Activated CD4-positive, alpha-beta T cell treated with anti-CD3 and anti-CD28 coated beads, Interleukin-2, Interleukin-6, amounts not matched to agents 100 ng/mL and 50 ng/mL, durations not matched to agents 16 hours and 8 hours (primary cell): ENCODE data around the gene AQP2.
A peak's percentile ranks its signal among the peaks of the same experiment; 100 is the strongest.

Experiments
- DNase-seq: peaks from one replicate; pipeline ENCODE4 v3.0.0-alpha.2; 2020

The AQP2 gene

DNA sequence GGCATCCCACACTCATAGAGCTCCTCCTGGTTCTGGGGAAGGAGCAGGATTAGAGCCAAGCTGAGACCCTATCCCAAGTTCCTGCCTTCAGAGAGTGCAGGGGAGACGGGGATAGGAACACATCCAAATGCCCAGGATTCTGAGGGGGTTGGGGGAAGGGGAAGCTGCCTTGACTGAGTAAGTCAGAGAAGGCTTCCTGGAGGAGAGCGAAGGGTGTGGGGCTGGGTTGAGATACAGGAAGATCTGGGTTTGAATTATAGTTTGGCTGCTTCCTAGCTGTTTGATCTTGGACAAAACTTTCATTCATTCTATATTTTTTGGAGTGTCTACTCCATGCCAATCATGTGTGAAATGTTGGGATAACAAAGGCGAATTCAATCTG is 8.0 kb upstream of the AQP2 start:
- no peak for DNase-seq

DNA sequence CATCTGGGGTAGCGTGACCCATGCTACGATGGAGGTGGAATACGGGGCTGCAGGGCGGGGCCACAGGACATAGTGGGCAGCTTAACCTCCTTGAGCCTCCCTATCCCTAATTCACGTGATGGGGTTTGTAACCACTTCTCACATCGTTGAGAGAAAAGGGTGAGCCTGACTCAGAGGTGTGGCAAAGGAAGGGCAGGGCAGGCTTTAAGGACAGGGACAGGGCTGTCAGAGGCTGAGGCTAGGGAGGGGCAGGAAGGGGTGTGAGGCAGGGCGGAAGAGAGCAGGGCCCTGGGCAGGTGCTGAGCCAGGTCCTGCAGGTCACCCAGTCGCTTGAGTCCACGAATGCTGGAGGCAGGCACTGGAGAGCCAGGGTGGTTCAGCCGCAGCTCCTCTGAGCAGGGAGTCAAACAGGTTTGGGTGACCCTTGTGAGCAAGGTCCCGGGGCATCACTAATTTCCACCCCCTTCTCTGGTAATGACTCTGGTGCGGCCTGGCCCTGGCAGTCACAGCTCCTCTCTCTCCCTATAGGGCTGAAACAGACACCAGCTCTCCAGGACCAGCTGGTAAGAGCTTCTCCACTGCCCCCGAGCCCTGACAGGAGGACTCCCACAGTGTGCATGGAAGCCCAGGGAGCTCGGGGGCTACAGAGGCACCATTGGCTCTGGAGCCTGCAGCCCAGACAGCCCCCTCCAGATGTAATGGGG is 7.5 kb upstream of the AQP2 start:
- no peak for DNase-seq

DNA sequence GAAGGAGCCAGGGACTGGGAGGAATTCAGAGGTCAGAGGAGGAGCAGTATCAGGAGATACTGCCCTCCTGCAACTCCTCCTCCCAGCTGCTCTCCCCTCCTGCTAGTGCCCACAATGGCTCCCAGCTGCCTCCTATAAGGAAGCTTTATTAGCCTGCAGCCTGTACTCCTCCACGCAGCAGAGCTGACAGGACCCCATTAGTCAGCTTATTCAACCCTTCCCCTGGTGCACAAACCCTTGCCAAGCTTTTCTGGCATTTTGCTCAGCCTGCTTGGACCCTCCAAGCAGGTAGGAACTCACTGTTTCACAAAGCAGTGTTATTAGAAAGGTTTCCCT is 6.9 kb upstream of the AQP2 start:
- DNase-seq: no peak

DNA sequence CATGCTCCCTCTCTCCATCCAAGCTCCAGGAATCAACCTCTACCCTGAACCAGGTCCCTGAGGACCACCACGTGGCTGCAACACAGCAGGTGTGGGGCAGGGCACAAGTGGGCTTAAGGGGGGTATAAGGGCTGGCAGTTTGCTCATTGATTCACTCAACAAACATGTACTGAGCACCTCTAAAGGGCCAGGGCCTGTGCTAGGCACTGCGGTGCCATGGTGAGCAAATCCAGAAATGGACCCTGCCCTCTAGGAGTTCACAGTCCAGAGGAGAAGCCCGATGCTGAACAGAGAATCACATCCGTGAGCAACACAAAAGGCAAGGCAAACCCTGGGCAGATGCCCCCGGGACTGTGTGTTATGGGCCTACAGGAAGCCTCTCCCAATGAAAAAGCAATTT is 6.5 kb upstream of the AQP2 start:
- DNase-seq: no peak

DNA sequence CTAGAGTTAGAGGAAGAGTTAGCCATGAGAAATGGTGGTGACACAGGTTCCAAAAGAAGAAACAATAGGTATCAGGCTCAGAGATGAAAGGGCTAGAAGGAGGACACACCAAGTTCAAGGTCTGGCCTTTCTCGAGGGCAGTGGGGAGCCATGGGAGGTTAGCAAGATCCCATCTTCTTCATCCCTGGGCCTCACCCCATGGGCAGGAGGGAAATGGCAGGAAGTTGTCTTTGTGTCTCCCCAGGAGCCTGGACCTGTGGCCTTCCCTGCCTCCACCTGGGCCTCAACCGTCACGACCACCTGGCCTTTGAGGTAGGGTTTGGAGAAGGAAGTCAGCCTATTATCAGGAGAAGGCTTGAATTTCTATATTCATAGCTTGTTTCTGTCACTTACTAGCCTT is 5.8 kb upstream of the AQP2 start:
- DNase-seq: no peak

DNA sequence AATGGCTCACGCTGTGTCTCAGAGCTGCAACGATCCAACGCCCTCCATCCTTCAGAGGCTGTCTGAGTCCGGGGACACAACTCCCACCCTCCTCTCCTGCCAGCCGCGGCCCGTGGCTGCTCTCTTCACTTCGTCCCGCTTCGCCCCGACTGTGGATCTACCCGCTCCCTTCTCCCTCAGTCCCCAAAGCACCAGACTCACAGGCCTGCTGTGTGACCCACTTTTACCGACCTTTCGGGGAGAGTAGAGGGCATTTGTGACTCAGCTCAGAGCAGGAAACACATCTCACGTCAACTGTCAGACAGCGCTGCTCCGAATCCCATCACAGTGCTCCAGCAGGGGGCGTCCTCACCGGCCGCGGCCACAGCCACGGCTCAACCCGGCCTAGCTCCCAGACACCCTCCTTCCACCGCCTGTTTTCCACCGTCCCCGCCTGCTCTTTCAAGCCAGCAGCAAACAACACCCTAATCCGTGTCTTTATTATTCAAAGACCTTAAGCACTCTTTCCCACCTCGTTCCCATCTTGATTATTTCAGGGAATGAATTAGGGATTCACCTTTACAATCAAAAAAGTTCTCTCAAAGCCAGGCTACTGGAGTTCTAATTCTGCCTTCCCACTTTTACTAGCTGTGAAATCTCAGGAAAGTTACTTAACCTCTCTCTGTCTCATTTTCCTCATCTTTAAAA is 5.0 kb upstream of the AQP2 start:
- DNase-seq: peak; percentile 94

DNA sequence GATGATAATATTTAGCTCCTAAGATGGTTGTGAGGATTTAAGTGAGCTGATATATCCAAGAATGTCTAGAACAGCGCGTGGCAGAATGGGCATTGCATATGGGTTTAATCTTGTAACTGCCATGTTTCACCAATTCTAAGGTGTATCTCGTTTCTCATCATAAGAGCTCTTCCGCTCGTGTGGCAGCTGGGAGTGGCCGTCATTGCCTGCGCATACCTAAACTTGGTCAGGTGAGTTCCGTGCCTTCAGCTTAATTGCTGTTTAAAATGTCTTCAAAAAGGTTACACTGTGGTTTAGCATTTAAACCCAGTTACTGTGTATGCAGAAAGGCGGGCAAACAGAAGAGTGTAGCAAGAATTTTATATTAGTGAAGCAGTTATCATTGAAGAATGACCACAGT is 4.5 kb upstream of the AQP2 start:
- DNase-seq: no peak

DNA sequence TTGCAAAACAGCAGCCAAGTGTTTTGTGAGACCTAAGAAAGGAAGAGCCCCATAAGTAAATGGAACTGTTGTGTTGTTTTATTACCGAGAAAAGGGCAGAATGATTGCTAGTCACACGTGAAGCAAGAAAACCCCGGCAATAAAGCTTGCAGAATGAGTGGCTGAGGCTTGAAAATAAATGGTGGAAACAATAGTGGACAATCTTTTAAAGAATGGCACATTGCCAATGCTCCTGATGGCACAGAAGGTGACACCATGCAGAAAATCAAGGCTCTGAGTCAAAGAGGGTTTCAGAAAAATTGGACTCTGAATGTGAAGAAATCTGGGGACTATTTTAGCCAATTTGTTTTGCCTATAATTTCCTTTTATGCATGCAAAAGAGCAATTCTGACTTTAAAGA is 4.0 kb upstream of the AQP2 start:
- DNase-seq: no peak

DNA sequence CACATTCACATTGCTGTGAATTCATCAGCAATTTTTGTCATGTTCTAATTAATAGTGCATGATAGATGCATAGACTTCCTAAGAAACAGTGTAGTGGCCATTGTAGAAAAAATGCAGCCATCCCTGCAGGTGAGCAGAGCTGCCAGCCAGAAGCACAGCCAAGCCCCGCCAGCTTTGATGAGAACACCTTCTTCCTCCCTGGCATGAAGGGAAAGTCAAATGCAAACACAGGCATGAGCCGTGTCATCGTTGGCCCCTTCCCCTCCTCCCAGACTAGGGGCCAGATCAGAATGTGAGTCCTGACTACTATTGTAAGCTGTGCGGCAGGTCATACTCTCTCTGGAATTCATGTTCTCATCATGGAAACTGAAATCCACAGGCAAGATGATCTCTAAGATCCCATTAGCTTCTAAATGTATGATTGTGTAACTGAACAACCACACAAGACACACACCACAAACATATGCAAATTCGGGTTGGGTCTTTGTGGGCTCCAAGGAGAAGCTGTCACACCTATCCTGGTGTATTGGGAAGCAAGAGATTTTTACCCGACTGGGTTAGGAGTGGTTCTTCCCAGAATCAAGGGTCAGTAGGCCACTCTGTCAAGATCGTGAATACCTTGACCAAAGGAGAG is 2.8 kb upstream of the AQP2 start:
- DNase-seq: no peak

DNA sequence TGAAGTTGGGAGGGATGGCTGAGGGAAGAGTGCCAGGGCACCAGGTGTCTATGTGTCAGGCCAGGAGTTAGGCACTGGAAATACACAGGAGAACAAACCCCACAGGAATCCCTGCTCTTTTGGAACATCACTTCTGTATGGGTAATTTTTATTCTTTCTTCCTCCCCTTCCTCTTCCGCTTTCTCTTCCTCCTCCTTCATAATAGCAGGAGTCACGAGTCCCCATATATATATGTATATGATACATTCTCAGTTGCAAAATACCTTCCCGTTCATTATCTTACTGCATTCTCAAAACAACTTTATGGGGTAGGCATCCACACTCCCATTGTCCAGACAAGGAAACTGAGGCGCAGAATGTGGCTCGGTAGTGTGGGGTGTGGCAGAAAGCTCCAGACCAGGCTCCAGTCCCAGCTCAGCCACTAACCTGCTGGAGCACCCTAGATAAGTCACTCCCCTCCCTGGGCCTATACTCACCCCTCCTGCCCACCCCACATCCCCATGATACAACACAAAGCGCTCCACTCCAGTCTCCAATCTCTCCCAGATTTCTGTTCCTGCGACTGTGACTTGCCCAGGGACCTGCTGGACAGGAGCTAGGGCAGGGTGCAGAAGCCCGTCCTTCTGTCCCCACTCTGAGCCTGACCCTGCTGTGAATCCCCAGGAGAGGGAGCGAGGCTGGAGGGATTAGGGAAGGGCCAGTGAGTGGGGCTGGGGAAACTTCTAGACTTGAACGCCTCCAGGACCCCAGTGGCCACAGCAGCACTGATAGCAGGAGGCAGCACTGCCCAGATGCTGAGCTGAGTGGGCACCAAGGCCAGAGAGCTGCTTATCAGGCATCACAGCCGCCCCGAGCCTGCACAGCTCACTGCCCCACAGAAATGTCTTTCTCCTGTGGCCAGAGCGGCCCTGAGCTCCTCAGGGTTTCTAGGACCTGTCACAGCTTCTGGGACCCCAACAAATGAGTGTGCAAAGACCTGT is 1.4 kb upstream of the AQP2 start:
- DNase-seq: no peak

DNA sequence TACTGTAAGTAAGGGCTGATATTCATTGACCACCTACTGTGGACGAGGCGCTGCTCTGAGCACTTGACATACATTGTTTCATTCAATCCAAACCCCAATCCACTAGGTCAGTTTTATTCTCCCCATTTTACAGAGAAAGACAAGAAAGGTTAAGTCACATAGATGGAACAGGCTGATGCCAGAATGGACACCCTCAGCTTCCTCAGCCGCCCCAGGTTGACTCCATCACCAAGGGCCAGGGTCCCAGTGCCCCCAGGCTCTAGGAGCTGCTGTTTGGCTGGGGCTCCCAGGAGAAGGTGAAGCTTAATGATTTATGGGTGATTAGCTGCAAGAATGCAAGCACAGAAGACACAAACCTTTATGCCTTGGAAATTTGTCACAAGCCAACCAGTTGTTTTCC is 671 bp upstream of the AQP2 start:
- DNase-seq: no peak

DNA sequence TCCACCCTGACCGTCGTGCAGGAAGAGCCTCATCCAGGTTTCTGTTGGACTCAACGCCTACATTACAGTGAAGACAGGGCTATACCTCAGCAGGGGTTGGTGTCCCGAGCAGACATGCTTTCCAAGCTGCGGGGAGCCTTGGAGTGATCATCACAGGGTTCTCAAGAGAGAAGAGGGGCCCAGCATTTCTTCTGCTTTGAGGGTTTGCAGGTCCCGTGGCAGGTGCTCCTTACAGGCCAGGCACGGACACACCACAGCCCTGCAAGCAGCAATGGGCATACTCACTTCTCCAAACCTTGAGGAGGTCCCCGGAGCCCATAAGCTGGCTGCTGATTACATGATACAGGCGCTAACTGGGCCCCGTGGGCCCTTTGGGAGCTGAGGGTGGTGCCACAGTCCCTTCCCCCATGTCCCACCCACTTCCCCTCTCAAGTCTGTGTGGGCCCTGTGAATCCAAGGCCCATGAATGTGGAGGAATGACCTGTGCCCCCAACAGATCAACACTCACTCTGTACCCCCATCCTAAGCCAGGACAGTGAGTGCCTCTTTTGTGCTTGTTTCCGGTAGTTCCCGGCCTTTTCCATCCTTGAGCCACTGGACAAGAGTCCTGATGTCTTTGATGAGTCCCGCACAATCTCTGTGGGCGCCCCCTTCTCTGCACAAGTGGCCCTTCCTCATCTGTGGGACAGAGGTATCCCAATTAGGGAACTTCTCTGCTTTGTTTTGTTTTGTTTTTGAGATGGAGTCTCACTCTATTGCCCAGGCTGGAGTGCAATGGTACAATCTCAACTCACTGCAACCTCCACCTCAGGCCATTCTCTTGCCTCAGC is 1.1 kb downstream of the AQP2 start:
- DNase-seq: no peak

DNA sequence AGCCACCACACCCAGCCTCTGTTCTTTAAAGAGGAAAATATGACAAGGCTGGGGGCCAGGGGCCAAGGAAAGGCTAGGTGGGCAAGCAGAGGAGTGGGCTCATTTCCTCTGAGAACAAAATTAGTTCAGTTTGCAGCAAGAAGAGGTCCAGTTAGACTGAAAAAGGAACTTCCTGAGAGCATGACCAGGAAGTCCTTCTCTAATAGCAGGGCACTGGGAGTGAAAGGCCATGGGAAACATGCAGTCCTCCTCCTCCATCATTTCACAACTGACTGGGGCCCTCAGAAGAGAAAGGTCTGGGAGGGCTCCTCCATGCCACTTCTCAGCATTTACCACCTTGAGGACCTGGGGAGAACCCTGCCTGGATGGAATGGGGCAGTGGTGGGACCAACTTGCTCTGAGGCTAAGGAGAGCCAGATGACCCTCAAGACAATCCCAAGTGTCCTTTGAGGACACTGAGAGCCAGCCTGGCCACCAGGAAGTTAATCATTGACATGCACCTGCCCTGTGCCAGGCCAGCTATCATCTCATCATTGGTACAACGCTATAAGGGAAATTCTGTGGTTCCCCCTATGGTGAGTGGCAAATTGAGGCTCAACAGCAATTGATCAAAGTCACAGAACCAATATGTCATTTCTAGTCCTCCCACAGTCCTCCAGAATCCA is 2.0 kb downstream of the AQP2 start:
- no peak for DNase-seq

DNA sequence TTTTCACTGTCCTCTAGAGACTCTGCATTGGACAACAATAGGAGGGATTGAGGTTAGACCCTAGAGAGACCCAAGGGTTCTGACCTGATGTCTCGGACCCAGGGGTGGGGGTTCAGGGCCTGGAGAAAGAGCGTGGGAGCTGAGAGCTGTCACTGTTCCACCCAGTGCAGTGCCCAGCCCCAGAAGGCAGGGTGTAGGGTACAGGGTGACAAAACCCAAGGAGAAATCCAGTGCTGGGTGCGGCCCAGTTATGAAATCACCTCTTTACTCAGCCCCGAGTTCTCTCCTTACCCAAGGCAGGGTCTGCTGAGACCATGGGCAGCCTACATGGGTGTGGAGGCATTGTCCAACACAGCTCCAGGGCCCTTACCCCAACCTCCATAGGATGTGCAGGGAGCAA is 2.6 kb downstream of the AQP2 start:
- no peak for DNase-seq

DNA sequence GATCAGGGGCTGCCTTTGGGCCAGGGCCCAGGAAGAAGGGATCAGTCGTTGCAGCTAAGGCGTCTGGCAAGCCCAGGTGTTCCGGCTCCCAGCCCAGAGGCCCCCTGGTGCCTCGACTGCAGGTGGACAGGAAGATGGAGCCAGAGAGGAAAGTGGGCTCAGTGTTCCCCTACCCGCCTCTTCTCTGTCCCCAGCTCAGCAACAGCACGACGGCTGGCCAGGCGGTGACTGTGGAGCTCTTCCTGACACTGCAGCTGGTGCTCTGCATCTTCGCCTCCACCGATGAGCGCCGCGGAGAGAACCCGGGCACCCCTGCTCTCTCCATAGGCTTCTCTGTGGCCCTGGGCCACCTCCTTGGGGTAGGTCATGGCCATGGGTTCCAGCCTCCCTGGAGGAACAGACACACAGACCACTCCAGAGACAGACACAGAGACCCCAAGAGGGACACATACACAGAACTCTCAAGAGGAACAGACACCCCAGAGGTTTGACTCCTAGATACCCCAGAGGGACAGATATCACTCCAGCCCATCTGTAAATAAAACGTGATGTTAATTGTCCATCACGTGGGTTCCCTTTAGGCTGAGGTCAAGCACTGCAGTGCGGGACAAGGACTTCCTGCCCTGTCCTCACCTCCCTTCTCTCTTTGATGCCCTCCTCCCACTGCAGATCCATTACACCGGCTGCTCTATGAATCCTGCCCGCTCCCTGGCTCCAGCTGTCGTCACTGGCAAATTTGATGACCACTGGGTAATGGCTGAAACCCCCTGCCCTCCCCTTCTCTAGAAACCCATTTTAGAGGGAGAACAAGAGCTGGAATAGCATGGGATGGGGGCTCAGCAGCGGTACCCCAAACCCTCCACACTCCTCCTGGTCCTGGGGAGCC is 3.7 kb downstream of the AQP2 start:
- DNase-seq: no peak

DNA sequence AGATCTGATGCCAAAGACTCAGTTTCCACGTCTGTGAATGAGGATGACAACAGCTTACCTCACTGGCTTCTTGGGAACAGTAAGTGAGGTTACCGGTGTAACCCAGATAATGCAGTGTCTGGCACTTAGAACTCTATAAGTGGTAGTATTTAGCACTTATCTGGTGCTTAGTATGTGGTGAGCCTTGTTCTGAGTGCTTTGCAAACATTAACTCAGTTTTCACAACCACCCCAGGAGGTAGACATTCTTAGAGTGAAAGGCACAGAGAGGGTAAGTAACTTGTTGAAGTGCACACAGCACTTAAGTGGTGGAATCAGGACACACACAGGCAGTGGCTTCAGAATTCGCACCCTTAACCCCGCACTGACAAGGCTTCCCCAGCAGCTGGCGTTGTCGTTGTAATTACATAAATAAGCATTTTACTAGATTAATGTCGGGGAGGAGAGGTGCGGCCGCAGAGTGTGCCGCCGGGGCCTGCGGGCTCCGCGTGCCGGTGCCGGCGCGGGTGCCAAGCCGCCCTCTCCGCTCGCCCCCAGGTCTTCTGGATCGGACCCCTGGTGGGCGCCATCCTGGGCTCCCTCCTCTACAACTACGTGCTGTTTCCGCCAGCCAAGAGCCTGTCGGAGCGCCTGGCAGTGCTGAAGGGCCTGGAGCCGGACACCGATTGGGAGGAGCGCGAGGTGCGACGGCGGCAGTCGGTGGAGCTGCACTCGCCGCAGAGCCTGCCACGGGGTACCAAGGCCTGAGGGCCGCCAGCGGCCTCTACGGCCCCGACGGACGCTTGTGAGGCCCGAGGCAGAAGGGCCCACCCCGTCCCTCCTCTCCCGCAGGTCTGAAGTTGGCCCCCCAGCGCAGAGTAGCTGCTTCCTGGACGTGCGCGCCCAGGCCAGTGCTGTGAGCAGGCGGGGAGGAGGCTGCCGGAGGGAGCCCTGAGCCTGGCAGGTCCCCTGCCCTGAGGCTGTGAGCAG is 4.6 kb downstream of the AQP2 start:
- no peak for DNase-seq

DNA sequence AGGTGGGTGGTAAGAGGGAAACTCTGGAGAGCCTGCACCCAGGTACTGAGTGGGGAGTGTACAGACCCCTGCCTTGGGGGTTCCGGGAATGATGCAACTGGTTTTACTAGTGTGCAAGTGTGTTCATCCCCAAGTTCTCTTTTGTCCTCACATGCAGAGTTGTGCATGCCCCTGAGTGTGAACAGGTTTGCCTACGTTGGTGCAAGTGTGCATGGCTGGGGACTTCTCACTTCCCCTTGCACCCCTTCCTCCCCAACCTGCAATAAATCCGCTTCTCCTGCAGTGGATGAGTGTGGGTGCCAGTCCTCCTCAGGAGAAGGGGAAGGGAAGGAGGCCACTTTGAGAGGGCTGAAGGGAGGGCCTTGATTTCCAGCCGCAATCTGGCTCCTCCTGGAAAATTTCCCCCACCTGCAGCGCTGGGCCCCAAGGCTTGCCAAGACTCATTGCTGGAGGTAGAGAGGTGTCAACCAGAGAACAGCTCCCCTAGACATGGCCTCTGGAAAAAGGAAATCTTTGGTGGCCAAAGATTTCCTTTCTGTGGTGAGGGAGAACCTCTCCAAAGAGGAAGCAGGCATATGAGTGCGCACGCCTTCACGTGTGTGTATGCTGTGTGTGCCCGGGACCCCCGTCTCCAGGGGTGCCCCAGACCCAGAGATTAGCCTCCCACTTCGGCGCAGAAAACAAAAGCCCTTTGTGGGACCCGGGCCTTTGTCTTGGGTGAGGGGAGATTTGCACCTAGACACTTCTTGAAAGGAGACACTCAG is 5.5 kb downstream of the AQP2 start:
- no peak for DNase-seq

DNA sequence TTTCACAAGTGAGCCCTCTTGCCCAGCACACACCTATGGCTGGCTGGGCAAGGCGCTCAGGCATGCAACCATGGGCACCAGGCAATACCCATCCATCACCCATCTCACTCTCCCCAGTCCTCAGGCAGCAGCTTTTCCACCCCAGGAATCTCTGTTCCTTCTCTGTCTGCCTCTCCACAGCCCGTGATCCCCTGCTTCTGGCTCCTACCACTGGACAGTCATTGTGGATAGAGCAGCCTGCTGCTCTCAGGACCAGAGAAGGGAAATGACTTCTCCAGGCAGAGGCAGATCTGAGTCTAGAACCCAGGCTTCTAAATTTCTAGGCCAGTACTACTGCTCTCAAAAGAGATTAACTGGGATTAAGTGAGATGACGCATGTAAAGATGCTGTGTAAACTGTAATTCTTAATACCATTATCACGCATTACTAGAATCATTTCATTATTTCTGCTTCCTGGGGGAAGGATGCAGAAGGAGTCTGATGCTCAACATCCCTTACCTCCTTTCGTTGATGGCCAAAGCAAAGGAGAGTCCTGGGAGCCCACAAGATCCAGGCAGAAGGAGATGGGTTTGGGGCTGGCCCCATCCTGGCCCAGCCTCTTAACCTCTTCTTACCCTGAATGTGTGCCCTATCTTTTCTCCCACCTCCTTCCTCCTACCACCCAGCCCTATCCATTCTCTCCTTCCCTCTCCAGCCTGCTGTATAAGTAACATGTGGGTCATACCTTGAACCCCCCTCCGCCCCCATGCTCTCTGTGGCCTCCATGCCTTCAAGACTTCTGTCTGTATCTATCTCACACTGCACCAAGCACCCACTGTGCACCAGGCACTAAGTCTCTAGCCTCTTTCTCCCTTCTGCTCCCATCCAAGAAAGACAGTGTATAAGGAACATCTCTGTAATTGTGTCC is 6.4 kb downstream of the AQP2 start:
- DNase-seq: no peak
